DMS 273 (cell line): ENCODE results near the gene FAHD1.
"Not testable (repeated sequence)": the region's sequence is repeated elsewhere in the genome, so short reads cannot be mapped to it uniquely, and the experiment has no call there.

Source experiments
- DNase-seq: peaks from one replicate; lab custom pipeline; 2025; ENCODE audit not compliant: unreplicated experiment; lab: John Stamatoyannopoulos, UW

The FAHD1 gene

DNA sequence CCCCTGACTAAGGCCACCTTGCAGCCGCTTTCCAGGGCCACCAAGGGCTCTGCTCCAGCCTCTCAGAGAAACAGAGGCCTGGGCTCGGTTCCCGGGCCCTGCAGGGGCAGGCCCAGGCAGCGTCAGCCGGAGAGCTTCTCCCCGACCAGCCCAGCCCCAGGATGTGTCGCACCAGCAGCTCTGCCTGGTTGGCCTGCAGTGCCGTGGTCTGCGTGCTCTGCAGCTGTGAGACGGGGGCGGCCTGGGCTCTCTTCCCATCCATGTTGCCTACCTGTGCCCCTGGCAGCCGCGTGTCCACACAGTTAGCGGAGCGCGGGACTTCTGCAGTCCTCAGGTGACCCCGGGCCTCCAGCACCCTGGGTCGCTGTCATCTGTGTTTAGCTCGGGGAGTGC, 38.3 kb upstream of the FAHD1 start:
- no peak for DNase-seq

DNA sequence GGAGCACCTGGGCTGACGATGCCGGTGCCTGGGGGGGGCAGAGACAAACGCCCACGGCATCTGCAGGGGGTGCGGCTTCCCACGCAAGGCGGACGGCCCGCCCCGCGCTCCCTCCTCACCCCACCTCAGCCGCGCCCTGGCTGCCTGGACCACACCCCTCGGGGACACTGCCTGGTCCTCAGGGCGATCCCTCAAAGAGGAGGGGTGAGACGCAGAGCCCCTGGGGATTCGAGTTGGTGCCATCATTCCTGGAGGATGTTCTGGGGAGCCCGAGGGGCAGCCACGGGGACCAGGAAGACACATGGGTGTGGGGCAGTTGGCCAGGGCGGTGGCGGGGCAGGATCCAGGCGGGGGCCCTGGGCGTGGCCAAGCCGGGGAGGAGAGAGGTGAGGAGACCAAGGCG, 37.4 kb upstream of the FAHD1 start:
- no peak for DNase-seq

DNA sequence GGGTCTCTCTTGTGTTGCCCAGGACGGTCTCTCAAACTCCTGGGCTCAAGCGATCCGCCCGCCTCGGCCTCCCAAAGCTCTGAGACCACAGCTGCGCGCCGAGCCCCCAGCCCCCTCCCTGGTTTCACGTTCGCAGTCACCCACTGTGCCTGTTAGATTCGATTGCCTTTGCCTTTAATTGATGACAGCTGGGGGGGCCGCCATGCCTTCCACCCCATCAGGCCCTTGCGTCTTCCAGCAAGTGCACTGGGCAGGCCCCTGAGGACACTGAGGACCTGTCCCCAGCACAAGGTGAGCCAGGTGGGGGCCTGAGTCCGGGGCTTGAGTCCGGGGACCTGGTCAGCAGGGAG, 36.8 kb upstream of the FAHD1 start:
- no peak for DNase-seq

DNA sequence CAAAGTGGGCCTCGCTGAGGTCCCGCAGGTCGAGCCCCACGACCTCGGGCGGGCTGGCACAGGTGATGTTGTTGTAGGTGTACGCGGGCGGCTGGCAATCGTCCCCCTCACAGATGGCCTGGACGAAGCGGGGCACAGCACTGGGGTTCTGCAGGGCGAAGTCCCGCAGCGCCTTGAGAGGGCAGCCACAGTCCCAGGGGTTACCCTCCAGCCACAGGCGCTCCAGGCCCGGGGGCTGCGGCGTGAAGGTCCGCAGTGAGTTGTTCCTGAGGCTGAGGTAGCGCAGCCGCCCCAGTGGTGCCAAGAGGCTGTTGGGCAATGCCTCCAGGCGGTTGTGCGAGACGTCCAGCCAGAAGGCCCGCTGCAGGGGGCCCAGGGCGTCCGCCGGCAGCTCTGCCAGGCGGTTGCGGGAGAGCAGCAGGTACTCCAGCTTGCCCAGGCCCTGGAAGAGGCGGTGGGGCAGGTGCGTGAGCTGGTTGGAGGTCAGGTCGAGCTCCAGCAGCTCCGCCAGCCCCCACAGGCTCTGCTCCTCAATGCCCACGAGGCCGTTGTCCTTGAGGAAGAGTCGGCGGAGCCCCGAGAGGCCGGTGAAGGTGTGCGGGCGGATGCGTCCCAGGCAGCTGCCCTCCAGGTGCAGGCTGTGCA, 36.3 kb upstream of the FAHD1 start:
- DNase-seq, result no peak

DNA sequence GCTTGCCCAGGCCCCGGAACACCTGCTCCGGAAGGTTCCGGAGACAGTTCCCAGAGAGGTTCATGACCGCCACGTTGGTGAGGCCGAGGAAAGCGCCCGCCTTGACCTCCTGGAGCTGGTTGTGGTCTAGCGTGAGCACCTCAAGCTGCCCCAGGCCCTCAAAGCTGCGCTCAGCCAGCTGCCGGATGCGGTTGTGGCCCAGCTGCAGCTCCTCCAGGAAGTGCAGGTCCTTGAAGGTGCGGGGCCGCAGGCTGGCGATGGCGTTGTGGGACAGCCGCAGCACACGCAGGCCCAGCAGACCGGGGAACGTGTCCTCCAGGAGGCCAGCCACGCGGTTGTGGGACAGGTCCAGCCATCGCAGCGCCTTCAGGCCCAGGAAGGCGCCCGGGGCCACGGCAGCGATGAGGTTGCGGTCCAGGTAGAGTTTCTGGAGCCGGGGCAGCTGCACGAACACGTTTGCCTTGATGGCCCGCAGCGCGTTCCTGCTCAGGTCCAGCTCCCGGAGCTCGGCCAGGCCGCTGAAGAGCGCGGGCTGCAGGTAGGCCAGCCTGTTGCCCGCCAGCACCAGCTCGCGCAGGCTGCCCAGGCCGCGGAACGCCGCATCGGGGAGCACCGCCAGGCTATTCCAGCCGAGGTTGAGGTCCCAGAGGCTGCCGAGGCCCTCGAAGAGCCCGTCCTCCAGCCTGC, 35.6 kb upstream of the FAHD1 start:
- DNase-seq, result no peak

DNA sequence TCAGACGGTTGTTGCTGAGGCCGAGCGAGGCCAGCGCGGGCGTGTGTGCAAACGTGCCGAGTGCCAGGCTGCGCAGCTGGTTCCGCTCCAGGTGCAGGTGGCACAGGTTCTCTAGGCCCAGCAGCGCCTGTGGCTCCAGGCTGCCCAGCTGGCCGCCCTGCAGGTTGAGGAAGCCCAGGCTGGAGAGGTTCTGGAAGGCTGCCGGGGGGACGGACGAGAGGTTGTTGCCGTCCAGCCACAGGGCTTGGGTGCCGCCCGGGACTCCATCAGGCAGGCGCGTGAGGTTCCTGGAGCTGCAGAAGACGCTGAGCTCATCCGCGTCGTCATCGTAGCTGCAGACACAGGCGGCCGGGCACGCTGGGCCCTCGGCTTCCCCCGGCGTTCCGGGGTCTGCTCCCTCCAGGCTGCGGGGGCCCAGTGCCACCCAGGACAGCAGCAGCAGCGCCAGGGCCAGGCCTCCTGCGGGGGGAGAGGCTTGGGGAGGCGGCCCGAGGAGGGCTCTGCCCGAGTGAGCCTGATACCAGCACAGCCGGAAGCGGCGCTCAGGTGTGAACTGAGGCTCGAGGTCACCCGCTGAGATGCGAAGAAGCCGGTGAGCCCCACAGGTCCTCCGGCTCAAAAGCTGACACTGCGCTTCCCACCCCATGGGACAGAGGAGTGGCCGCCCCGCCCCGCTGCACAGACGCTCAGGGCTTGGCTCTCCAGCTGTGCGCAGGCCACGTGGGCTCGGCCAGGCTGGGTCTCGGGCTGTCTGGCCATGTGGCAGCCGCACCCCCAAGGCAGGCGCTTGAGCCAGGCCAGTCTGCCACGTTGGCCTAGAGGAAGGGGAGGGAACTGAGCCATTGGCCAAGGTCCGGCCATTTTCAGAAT, 34.8 kb upstream of the FAHD1 start:
- DNase-seq, result no peak

DNA sequence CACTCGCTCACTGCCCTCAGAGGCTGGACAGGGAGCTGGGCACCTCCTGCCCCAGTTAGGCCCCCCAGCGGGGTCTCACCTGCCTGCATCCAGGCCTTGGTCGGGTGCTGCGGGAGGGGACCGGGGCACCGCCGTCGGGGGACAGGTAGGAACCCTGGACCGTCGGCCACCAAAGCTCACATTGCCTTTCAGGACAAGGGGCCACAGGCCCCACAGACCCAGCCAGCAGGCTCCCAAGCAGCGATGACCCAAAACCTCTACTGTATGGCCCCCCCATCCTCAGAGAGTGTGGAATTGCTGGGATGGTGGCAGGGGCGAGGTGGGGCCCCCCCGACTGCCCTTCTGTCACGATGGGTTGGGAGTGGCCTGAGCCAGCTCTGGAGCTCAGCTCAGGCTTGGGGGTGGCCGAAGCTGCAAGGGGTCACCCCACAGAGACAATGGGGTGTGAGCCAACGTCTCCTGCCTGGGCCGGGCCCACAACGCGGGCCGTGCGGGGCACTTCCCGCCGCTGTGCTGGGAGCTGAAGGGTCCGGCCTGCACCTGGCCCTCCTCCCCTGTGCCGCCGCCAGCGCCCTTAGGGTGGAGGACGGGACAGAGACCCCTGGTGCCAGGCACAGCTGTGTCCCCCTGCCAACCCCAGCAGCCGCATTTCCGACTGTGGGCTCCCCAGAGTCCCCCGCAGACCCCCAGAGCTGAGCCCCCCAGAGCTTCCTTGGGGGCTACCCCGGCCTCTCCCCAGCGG, 34.0 kb upstream of the FAHD1 start:
- DNase-seq, result no peak

DNA sequence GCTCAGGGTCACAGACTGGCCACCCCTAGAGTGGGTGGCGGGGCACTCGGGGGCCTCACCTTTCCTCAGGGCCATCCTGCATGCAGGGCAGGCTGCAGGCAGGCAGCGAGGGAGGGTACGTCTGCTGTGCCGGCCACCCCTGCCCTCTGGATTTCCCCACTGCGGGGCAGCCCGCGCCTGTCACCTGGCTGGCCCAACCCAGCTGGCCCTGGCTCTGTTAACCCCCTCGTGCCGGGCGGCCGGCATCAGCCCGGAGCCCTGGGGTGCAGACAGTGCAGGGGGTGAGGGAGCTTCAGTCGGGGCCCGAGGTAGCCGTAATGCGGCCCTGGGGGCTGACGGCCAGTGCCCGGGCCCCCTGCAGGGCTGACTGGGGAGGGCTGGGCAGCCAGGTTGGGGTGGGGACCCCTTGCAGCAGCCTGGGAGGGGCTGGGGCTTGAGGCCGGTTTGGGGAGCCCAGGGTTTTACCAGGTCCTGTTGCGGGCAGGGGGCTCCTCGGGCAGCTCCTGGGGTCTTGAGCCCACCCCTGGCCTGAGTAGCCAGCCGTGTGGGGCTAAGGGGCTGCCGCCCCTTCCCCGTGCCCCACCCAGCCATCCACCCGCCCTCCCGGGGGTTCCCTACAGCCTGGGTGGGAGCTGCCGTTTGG, 33.3 kb upstream of the FAHD1 start, which contains the start of gene IGFALS:
Gene IGFALS (minus strand): TSS at position 128 of the 643 bp plus-strand sequence. CDS start 53 bp downstream, at position 75.
- DNase-seq, result no peak

DNA sequence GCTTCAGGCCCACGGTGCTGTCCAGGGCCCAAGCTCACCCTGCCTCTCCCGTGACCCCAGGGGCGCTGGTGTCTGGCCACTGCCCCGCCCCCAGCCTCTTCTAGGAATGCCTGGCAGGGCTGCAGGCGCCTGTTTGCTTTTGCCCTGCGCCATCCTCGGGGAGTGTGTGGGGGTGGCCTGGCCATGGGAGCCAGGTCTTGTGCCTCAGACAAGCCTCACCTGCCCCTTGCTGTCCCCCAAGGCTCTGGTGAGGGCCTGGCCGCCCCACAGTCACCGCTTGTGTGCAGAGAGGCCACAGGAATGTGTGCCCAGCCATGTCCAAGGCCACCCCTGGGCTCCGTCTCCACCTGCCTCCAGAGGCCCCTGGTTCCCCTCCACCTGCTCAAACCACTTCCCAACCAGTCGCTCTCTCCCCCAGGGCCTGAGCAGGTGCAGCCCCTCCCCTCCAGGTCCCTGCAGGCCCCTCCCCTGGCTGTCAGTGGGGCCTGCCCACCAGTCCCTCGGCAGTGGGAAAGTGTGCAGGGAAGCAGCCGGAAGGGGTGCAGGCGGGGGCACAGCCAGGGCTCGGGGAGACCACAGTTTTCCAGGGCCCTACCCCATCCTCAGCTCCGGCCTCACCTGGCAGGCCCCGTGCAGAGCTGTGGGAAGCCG, 32.7 kb upstream of the FAHD1 start:
- no peak for DNase-seq

DNA sequence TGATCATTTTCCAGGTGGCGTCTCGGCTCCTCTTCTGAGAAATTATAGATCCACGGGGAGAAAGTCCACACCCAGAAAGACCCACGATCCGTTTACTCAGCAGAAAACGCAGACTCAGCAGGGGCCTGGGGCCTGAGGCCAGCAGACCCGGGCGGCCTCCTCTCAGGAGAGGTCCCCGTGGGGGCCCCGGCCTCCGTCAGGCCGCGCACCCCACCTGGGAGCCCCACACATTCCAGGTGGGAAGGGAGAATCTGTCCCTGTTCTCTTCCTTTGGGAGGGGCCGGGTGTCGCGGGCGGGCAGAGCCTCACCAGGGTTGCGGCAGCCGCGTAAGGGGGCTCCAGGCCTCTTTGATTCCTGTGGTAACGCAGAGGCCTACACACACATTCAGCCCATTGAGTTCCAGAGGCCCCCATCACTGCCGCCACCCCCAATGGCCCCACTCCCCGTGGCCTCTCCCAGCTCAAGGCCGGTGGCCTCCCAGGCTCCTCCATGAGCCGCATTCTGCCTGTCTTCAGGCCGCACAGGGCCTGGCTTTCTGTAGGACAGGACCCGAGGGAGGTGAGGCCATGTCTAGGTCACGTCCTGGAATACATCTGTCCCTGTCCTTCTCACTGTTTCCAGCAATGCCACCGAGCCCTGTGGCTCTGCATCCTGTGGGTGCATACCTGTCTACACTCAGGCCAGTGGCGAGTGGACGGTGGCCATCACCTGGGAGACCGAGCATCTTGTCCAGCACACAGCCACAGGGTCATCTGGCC, 31.9 kb upstream of the FAHD1 start:
- no peak for DNase-seq

DNA sequence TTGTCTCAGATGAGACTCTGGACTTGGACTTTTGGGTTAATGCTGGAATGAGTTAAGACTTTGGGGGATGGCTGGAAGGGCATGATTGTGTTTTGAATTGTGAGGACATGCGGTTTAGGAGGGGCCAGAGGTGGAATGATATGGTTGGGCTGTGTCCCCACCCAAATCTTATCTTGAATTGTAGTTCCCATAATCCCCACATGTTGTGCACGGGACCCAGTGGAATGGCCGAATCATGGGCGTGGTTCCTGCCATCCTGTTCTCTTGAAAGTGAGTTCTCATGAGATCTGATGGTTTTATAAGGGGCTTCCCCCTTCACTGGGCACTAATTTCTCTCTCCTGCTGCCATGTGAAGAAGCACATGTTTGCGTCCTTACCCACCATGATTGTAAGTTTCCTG, 27.7 kb upstream of the FAHD1 start:
- not testable (repeated sequence) for DNase-seq

DNA sequence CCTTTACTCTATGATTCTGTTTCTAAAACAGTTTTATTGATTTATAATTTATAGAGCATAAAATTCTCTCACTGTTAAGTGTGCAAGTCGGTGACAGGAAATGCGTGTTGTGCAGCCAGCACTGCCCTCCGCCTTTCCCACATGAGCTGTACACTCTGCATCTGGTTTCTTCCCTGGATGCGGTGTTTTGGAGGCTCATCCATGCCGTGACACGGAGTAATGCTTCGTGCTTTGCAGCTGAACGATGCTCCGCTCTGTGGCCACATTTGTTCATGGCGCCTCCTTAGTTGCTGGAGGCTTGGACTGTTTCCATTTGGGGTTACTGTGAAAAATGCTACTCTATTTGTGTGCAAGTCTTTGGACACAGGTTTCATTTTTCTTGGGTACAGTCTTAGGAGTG, 26.3 kb upstream of the FAHD1 start:
- DNase-seq, result no peak

DNA sequence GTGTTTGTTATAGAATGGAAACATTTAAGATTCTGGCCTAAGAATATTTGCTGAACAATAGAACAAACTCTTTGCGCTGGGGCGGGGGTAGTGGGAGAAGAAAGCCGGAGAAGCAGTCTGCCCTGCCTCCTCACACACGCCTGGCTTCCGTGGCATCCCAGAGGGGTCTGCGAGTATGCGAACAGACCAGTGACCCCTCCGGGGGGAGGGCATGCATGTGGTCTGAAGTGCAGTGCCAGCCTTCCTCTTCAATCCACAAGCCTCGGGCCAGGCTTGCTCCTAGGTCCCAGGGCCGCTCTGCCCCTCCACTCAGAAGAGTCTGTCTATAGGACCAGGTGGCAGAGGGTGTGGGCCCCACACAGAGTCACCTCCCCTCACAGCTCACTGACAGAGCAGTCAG, 19.4 kb upstream of the FAHD1 start:
- DNase-seq, result no peak

DNA sequence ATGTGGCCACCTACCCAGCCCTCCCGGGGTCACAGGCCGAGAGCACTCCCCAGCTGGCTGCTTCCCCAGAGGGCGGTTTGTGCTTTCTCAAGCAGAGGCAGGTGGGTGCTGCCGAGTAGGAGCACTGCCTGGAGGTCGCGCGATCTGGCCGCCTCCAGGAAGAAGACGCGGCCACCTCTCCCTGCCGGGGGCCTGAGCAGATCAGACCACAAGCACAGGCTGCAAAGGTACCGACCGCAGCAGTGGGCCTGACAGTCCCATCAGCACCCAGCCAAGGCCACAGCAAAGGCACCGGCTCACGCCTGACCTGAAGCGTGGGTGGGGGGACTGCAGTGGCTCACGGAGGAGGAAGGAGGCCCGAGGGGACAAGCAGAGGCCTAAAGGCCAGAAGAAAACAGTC, 18.3 kb upstream of the FAHD1 start:
- DNase-seq, result no peak

DNA sequence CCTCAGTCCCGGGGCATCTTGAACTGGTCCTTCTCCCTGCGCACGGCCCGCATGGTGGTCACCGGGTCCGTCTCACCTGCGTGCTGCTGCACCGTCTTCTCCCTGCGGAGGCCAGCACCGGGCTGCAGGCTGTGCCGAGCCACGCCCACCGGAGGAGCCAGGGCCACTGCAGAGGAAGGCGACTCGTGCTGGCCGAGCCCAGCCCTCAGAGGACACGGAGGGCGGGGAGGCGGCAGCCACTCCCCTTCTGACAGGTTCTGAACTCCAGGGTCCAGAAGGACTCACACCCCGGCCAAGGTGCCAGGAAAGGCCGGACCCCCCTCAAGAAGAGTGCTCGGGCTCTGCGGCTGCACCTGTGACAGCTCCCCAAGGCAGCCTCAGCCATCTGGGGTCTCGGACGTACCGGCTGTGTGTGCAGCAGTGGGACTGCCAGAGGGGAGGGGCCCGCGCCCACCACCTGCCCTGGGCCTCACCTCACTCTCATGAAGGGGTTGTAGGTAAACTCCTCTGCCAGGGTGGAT, 17.7 kb upstream of the FAHD1 start:
- no peak for DNase-seq

DNA sequence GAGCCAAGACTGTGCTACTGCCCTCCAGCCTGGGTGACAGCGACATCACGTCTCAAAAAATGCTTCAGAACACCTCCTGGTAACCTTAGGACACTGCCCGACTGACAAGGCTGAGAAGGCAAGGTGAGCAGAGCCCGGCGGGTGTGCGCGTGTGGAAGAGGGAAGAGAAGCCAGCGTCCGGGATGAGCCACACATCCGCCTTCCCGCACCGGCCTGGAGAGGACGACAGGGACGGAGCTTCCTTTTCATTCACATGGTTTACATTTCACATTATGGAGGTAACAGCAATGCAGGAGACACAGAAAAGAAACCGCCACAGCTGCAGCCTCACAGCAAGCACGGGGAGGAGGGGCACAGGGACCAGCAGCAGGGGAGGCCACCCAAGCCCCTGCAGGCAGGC, 16.9 kb upstream of the FAHD1 start:
- DNase-seq, result no peak

DNA sequence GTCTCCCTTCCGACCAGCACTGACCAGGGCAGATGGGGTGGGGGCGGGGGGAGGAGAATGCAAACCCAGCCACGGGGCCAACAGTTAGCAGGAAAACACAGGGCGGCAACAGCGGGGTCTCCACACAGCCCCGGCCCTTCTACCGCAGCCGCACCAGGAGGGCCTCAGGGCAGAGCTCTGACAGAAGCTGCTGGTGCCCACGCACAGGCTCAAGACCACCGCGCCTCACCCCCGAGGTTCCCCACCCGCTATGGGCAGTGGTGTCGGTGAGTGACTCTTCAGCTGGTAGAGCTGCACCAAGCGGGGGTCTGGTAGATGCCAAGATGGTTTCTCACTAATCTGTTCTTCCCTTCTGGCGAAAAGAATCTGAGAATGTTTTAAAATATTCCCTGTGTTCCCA, 16.5 kb upstream of the FAHD1 start:
- DNase-seq, result no peak

DNA sequence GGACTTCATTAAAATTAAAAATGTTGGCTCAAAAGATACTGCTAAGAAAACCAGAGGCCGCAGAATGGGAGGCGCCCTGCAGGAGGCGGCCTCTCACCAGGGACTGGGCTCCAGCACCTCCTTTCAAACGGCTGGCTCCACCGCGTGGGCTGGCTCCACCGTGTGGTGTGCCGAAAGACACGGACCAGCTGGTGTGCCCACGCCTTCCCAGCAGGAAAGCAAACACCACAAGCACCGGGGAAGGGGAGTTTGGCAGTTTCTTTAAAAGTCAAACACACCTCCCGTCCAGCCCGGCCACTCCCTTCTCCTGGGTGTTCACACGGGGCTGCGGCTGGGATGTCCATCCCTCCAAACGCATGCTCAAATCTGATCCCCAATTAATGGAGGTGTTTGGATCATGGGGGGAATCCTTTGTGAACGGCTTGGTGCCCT, 14.3 kb upstream of the FAHD1 start:
- DNase-seq, result peak; percentile 96

DNA sequence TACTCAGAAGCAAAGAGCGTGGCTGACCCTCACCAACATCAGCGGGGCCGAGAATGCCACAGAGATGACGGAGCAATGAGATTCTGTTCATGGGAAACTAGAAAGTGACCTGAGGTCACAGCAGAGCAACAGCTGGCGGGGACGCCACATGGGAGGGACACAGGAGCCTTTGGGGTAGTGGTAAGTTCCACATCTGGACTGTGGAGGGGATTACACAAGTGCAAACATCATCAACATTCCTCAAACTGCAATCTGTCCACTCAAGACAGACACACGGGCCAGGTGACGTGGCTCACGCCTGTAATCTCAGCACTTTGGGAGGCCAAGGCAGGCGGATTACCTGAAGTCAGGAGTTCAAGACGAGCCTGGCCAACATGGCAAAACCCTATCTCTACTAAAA, 11.5 kb upstream of the FAHD1 start:
- no peak for DNase-seq
